GM10847 (cell line): Measurements from ENCODE around the gene MBNL3.

Source experiments
- POLR2A ChIP-seq: IDR thresholded peaks from 2 replicates; pipeline ENCODE4 v1.6.1; 2011; ENCODE audit not compliant: insufficient read length; ENCODE audit errors: extremely low read depth

The MBNL3 gene

DNA sequence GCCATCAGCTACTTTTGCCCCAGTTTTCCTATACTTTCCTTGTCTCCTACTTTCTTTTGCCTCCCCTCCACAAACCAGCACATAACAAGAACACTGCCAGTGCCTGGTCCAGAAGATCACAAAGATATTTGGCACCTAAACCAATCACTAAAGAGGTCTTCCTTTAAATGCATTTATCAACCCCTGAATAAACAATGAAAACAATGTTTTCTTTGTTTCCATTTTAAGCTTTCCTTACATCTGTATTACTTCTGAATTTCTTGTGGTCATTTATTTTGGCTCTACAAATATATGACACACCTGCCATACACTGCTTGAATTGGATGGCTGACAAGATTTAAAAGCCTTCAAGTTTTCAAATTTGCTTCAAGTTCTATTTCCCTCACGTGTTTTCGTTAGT lies 43.9 kb downstream of the MBNL3 start:
- TF ChIP-seq POLR2A, result no peak

DNA sequence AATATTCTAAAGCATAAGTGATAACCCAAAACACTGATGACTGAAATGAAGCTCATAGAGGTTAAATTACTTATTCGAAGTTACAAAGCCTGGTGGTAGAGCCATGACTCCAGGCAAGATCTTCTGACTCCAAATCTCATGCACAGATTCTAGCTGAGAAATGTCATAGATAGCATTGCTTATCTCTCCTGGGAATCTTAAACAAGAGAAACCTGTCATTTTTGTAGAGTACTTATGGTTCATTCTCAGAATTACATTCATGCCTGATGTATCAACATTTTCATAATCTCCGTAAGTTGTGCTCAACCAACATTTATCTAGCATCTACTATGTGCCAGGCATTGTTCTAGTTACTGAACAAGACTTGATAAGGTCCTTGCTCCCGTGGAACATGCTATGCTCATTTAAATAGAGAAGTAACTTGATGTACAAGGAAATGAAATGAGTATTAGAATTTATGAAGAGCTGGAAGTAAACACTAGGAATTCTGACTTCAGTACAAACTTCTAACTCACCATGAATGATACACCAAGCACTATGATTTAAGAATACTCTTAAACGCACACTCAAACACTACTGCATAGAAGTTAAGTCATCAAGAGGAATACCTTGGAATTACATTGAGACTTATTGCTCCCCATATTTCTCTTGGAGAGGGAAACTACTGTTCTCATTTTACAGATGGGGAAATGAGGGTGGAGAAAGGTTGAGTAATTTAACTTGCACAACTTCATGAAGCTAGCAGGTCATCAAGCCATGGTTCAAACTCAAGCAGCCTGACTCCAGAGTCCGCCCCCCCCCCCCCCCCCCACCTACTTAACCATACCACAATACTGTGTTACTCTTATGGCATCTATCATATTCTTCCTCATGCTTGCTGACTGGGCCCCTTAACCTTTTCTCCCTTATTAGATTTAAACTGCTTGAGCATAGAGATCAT lies 45.4 kb downstream of the MBNL3 start:
- no peak for TF ChIP-seq POLR2A

DNA sequence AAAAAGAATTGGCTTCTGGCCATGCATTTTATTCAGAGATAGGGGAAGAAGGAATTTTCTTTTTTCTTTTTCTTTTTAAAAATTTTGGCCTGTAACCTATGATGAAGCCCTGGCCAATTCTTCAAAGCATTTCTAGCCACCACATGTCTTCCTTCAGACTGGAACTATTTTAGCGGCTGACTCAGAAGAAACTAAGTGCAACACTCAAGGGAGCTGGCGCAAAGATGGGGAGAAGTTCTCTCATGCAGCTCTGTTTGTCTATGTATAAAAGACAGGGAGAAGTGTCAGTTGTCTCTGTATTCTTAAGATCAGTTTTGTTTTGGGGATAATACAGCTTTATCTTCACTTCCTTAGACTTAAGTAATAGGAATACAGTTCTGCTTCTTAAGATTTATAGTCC lies 46.1 kb downstream of the MBNL3 start:
- no peak for TF ChIP-seq POLR2A

DNA sequence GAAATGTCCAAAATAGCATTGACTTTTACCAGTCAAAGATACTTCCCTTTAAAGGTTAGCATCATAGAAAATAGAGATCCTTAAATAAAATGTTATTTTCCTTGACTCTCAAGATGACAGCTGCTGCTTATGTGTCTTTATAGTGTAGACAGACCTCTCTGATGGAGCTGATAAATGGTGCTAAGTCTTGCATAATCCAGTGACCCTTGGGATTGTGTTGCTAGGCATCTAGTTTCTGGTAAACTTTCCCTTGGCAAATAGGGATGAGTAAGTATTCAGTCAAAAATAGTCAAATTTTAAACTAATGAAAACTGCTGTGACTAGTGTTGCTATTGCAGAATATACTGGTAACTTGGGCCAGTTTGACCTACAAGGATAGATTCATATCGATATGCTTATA lies 53.6 kb downstream of the MBNL3 start:
- TF ChIP-seq POLR2A, result no peak

DNA sequence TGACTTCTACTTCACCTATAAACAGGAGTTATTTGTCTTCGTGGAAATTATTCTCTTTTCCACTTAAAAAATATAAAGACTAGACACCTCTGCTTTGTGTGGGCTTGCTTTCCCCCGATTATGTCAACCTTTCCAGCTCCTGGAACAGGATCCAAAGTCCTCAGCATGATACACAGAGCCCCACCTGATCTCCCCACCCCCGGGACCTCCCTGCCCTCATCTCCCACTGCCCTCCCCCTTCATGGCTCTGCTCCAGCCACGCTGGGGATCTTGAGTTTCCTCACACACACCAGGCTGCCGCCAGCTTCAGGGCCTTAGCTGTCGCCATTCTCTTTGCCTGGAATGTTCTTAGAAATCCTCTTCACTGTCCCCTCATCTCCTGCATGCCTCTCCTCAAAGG lies 55.3 kb downstream of the MBNL3 start:
- no peak for TF ChIP-seq POLR2A

DNA sequence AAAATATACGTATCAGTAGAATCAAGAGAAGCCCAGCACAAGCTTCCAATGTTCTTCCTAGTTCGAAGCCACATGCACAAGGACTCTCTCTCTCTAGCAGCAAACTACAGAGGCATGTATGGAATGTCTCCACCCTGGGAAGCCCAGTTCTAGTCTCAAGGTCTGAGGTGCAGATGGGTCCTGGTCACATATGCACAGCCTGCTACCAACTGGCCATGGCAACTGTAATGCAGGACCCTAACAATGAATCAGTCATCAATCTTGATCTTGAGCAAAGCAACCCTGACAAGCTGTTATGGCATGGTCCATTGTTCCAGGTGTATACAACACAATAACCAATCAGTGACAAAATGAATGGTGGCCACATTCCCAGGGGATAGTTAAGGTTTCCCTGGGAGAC lies 55.8 kb downstream of the MBNL3 start:
- no peak for TF ChIP-seq POLR2A

DNA sequence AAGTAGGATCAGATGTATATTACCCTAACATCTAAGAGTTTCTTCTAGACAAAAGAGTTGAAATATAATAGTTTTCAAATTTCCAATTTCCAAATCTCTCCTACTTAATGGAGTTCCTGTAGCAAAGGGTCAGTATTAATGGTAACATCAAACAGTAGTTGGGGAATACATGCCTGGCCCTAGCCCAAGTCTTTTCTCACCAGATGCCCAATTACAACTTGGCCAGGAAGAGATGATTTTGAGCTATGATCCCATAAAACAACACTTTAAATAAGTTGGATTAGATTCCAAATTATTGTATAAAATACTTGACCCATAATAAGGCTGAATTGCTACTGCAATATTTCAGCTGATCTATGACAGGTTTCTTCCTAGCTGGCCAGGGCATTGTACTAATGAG lies 59.9 kb downstream of the MBNL3 start:
- no peak for TF ChIP-seq POLR2A

DNA sequence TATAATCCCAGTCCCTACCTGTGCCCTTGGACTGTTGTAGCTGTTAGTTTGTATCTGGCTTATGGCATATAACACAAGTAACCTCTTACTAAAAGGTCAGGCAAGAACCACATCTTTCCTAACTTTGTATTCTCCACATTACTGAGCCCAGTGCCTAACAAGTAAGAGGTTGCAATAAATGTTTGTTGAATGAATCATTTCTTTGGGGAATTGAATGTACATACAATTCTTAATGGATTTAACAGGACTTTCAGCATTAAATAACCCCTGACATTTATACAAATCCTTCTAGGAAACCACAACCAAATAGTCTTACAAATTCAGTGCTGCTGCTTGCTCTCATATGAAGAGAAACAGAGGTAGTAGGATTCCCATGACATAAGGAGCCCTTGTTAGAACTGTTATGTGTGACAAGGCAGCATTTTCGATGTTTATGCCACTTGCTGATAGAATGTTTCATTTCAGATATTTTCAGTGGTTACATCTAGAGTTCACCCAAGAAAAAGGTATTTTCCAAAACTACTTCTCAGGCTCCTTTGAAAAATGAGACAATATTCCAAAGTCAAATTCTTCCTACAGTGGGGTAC lies 62.0 kb downstream of the MBNL3 start:
- TF ChIP-seq POLR2A, result no peak

DNA sequence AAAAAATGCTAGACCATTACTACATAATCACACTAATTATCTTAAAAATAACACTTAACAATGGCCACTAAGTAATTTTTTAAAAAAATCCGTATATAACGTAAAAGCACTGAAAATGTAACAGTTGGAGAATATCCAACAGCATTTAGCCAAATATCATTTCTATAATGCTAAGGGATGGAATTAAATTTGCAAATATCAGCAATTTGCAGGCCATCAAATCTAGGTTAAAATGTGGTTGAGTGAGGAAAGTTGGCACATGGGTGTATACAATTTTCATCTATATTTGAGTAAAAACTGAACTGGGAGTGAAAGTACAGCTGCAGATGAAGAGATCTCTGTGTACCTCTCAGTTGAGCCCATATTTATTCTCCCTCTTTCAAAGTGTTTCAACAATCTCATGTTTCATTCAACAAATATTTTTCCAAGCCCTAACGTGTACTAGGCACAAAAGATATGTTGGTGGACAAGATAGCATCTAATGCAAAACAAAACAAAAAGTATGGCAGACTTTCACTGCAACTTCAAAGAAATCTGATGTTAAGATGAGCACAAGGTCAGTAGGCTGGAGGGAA lies 63.0 kb downstream of the MBNL3 start:
- no peak for TF ChIP-seq POLR2A

DNA sequence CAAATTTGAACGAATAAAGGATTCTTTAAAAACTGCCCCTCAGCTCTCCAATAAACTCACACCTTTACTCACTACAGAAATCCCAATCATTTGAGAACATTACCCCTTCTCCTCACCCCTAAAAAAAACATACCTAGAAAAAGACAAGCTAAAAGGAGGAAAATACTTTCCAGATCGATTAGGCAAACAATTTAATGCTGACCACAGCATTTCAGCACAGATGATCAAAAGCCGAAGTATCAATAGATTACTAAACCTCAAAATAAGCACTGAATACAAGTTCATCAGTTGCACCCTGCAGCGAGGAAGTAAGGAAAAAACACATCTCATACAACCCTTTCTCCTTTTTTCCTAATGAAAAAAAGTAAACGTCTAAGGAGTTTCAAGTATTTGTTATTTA lies 65.5 kb downstream of the MBNL3 start:
- no peak for TF ChIP-seq POLR2A

DNA sequence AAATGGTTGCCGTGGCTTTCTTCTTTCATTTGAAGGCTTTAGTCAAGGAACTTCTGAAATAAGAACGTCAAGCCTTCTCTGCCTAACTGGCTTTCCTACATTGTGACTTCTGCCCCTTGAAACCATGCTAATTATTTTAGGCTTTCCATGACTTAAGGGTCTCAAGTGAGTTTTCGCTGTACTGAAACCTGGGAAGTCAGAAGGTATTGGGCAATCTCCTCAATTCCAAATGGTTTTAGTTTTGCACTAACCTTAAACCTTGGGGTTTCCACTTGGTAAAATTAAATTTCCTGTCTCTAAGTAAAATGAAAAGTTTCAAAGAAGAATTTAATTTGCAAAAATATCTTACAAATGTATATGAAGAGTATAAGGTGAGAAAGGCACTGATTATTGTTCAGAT lies 73.8 kb downstream of the MBNL3 start:
- no peak for TF ChIP-seq POLR2A

DNA sequence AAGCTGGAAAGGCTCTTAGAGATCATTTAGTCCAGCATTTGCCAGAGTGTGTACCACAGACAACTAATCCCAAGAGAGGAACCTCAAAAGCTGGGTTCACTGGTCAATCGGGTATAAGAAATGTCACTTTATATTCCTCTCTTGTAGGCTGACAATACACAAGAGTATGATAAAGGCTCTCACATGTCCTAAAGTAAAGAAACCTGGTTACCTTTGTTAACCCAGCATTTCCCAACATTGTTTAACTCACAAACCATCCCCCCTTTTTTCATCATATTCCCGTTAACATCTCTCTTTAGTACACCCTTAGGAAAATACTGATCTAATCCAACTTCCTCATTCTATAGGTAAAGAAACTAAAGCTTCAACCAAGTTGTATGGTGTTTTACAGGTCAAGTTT lies 74.4 kb downstream of the MBNL3 start:
- no peak for TF ChIP-seq POLR2A

DNA sequence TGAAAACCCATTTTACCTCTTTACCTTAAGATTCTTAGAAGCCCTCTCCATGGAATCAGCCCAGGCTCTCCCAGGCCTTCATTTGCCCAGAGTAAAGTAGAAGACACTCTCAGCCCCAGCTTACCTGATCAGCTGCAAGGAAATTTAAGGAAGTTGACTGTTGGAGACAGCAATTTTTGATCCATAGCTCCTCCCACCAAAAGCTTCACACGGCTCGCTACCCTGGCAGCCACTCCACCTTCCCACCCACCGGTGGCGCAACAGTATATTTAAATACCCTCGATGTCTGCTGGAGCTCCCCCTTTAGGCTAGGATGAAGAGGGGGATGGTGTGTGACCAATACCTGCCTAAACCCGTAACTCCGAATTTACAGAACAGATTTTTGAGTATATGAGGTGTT lies 75.4 kb downstream of the MBNL3 start:
- TF ChIP-seq POLR2A, result no peak

DNA sequence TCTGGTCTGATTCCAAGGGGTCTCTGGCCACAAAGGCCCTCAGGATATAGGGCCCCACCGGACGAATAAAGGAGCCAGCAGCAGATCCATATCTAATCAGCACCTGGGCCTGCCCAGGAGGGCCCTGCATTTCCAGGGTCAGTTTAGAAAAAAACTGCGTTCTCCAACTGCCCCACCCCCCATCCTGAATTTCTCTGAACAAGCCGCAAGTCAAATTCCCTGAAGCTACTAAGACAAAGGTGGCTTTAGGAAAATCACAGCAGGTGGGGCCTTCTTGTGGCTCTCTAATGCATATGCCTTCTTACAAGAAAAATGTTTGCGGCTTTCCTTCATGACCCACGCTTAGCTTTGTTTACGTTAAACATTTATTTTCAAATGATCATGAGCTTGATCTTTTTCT lies 76.6 kb downstream of the MBNL3 start:
- no peak for TF ChIP-seq POLR2A

DNA sequence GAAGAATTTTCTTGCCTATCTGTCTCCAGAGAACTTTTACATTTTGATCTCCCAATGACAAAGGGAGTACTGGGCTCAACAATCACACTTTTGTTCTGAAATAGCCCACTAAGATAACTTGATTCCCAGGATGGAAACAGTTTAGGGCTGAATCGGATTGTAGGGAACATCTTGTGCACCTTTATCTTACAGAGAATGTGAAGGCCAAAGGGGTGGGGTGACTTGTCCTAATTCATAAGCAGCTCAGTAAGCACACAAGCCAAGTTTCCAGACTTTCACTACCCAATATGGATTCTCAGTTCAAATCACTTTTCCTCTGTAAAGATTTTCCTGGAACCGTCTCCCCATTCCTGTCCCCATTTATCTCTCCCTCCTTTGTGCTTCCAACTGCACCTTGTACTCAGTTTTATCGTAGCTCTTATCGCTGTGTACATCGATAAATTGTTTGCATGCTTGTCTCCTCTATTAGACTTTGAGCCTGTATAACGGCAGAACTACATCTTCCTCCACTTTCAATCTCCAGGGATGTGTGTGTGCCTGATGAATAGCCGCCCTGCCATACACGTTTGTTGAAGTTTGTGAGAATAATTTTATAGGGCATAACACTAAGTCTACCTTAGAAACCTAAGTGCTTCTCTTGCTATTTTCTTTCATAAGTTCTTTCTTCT lies 77.4 kb downstream of the MBNL3 start:
- TF ChIP-seq POLR2A, result no peak

DNA sequence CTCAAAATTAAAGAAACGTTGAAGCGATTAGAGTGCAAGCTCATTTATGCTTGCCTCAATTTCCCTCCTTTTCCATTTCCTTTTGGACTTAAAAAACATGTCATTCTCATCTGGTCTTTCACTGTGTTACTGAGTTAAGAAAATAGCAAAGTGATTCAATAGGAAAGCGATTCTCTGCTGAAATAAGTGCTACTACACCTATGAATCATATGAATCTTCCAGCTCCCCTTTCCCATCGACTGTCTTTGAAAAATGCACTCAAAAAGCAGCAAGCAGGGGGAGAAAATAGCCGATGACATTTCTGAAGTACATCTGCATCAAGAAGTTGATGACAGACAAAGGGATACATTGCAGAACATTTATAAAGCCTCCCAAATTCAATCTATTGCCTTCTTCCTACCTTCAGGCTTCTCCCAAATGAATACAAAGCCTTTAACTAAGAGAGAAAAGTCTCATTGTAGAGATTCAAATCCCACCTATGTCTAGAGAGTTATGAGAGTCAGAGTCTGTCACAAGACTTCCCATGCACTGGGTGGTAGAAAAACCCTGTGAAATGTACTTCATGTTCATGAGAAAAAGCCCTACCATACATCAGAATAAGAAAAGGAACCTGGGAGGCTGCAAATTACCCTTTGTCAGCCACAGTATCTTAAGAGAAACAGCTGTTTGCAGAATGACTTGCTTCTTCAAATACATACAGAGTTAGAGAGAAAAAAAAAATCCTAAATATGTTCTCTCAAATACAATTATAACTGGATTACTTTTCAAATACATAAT lies 78.9 kb downstream of the MBNL3 start:
- no peak for TF ChIP-seq POLR2A

DNA sequence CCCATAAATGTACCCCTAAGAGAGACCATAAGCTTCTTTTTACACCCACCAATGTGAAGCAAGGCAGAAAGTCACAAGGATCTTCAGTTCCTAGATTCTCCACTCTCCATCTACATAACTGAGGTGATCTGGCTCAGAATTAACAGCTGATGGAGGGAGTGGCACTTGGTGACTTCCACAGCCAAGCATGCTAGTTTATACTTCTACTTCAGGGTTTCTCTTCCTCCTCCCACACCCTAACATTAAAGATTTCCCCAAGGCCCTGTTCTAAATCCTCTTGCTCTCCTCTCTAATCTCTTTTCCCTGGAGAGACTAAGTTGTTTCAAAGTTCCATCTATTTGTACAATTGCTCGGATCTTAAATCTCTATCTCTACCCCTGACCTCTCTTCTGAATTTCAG lies 81.1 kb downstream of the MBNL3 start:
- no peak for TF ChIP-seq POLR2A
